IPS-20b (cell line): ENCODE data around the gene OR5K1.

Experiments used
- H3K27ac ChIP-seq: one replicate; pipeline ENCODE4 v1.5.1; 2013; ENCODE audit warnings: low read length
- H3K27me3 ChIP-seq: 2 replicates; pipeline ENCODE4 v1.6.1; 2013; ENCODE audit warnings: mild to moderate bottlenecking, low read length, inconsistent platforms; ENCODE audit not compliant: insufficient read depth
- H3K36me3 ChIP-seq: 2 replicates; pipeline ENCODE4 v1.6.1; 2013; ENCODE audit warnings: low read depth, mild to moderate bottlenecking, inconsistent platforms, low read length, moderate library complexity; ENCODE audit not compliant: insufficient read depth
- H3K4me1 ChIP-seq: 2 replicates; pipeline ENCODE4 v1.6.1; 2013; ENCODE audit warnings: mild to moderate bottlenecking, control low read depth, inconsistent platforms, low read length, moderate library complexity; ENCODE audit not compliant: insufficient read depth
- H3K4me3 ChIP-seq: 2 replicates; pipeline ENCODE4 v1.5.1; 2013; ENCODE audit warnings: mild to moderate bottlenecking, low read length, inconsistent platforms
- H3K9ac ChIP-seq: 2 replicates; pipeline ENCODE4 v1.6.1; 2013; ENCODE audit warnings: low read depth, mild to moderate bottlenecking, inconsistent platforms, low read length, moderate library complexity
- H3K9me3 ChIP-seq: 2 replicates; pipeline ENCODE4 v1.6.1; 2013; ENCODE audit warnings: mild to moderate bottlenecking, low read depth, low read length, inconsistent platforms; ENCODE audit not compliant: insufficient read depth

OR5K1 gene

DNA sequence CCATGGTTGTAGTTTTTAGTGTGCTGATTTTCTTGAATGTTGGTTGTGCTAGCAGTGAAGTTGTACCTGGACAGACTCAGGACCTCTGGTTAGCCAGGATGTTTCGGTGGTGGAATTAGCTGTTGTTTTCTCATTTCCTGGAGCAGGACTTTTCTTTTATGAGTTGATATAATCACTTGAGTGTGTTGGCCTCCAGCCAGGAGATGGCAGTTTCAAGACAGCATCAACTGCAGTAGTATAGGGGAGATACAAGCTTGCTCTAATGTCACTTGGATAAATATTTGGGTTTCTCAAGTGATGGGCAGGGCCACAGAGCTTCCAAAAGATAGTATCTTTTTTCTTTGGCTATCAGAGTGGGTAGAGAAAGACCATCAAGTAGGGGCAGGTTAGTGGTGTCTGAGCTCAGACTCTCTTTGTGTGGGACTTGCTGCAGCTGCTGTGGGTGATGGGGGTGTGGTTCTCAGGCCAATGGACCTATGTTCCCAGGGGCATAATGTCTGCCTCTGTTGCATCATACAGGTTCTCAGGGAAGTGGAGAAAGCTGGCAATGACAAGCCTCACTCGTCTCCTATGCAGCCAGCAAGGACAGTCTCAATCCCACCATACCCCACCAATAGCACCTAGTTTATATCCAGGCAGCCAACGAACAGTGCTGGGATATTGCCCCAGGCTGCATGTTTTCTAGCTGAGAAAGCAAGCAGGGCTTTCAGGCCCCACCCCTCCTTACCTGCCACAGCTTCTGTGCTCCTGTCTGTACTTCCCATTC is 19.9 kb downstream of the OR5K1 start:
- Histone ChIP-seq H3K27me3 (no peaks in the 10 kb centered on the region), H3K4me3 (no peak overlapping the region), H3K4me1 (no peaks in the 10 kb centered on the region), H3K36me3 (no peaks in the 10 kb centered on the region), H3K9ac (no peak overlapping the region), H3K27ac (no peak overlapping the region), H3K9me3 (no peaks in the 10 kb centered on the region)

DNA sequence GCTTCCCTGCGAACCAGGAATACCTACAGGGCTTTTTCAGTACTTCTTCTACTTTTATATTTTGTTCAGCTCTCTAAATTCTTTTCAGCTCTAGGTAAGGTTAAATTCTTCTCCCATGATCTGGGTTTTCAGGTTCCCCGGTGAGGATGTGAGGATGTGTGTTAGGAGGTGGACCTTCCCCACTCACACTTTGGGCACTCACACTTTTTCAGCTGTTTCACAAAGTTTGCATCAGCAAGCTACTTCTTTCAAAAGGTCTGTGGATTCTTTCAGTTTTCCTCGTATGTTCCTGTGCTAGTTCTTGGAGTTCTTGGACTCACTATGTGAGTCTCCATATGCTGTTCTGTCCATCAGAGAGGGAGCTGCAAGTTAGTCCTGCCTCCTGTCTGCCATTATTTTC is 20.6 kb downstream of the OR5K1 start:
- no peaks in the 10 kb centered on the region for H3K27me3 ChIP-seq
- no peak overlapping the region for H3K4me3 ChIP-seq
- no peaks in the 10 kb centered on the region for H3K36me3 ChIP-seq
- H3K9ac ChIP-seq, result no peak overlapping the region
- no peaks in the 10 kb centered on the region for H3K4me1 ChIP-seq
- H3K9me3 ChIP-seq, result no peaks in the 10 kb centered on the region
- no peak overlapping the region for H3K27ac ChIP-seq

DNA sequence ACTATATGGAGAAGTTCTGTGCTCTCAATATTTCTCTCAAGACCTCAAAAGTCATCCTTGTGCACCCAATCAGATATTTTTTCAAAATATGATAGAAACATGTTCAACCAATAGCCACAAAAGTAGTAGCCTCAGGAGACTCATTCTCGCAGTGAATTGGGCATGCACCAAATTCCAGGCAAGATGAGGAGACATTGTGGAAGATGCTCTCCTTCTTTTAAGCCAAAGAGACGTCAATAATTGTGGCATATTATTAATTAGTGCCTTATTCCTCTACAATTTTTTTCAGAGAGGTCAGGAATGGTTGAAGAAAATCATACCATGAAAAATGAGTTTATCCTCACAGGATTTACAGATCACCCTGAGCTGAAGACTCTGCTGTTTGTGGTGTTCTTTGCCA is 34.4 kb downstream of the OR5K1 start, which contains the start of gene OR5K2:
Gene OR5K2 (plus strand): TSS at position 301 of the 400 bp plus-strand sequence. CDS start 0 bp downstream, at position 301.
- Histone ChIP-seq H3K27ac (no peak within 1 kb of the TSS), H3K9ac (no peak within 1 kb of the TSS), H3K4me3 (no peak within 1 kb of the TSS), H3K4me1 (no peaks in the 10 kb centered on the region), H3K27me3 (no peaks in the 10 kb centered on the region), H3K36me3 (no peaks in the 10 kb centered on the region), H3K9me3 (no peaks in the 10 kb centered on the region)

GRCh38 chr3:98500019-98500418 is 37.0 kb downstream of the OR5K1 start:
- no peaks in the 10 kb centered on the region for H3K9me3 ChIP-seq
- H3K27ac ChIP-seq, result no peak overlapping the region
- H3K27me3 ChIP-seq, result no peaks in the 10 kb centered on the region
- H3K9ac ChIP-seq, result no peak overlapping the region
- H3K4me3 ChIP-seq, result no peak overlapping the region
- no peaks in the 10 kb centered on the region for H3K36me3 ChIP-seq
- no peaks in the 10 kb centered on the region for H3K4me1 ChIP-seq

DNA sequence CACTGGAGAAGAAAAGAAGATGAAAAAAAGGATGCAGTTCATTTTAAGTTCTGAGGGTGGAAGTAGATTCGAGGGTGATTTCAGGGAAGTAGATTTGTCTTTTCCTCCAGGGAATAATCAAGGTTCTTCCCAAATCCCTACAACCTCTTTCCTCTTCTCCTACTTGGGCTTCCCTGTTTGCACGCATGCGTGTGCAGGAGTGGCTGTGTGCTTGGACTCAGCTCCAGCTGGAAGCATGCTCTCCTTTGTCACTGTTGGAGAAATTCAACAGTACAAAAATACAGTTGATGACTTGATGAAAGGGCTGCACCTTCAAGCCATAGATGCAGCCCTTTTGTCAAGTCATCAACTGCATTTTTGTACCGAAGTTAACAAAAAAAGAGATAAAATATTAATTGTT is 38.3 kb downstream of the OR5K1 start:
- no peak overlapping the region for H3K4me3 ChIP-seq
- no peak overlapping the region for H3K27ac ChIP-seq
- no peaks in the 10 kb centered on the region for H3K36me3 ChIP-seq
- H3K27me3 ChIP-seq, result no peaks in the 10 kb centered on the region
- no peaks in the 10 kb centered on the region for H3K4me1 ChIP-seq
- H3K9ac ChIP-seq, result no peak overlapping the region
- H3K9me3 ChIP-seq, result no peaks in the 10 kb centered on the region

DNA sequence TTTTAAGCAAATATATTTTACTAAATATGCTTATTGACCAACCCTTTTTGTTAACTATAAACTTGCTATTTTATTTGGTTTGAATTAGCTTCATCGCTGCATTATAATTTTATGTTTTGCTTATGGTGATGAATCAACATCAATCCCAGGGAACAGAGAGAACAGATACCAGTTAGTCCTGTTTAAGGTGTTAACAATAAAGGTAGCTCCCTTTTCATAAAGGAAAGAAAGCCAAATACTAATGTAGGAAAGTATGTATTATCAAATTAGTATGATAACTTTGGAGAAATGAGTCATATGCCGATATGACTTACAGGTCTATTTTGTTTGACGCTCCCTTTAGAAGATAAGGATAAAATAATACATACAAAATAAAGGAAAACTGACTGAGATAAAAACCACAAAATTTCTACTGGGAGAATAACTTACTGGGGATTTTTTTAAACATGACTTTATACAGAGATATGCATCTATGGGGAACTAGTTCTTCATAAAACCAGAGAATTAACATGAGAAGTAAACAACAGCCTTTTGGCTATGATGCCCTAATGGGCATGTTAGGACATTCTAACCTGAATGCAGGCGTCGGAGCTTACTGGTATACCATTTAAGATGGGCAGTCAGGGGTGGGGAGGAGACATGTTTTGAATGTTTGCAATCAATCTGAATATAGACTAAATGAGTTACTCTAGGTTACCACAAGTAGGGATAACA is 39.0 kb downstream of the OR5K1 start:
- H3K36me3 ChIP-seq, result no peaks in the 10 kb centered on the region

DNA sequence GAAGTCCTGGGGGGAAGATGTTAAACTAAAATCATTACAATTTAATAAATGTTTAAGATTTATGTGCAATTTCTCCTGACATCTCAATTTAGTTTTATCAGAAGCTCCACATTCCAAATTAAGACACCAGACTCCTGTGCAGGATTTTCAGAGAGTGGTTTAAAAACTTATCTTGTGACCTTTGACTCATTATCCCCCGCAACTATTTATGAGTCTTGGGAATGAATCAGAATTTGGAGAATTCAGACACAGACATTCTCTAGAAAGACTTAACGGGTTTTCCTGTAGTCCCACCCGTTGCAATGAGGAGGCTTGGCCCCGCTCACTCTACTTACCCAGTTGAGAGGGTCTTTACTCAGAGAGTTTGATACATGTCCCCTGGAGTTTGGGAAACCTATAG is 41.5 kb downstream of the OR5K1 start:
- Histone ChIP-seq H3K36me3 (no peaks in the 10 kb centered on the region), H3K27me3 (no peaks in the 10 kb centered on the region), H3K9me3 (no peaks in the 10 kb centered on the region), H3K27ac (no peak overlapping the region), H3K9ac (no peak overlapping the region), H3K4me1 (no peaks in the 10 kb centered on the region), H3K4me3 (no peak overlapping the region)

More for the DNA sequence above, 39.0 kb downstream of the OR5K1 start:
- Histone ChIP-seq H3K27me3 (no peaks in the 10 kb centered on the region), H3K27ac (no peak overlapping the region), H3K9ac (no peak overlapping the region), H3K4me1 (no peaks in the 10 kb centered on the region), H3K9me3 (no peaks in the 10 kb centered on the region), H3K4me3 (no peak overlapping the region)

- Histone ChIP-seq H3K9ac (no peak overlapping the region), H3K4me3 (no peak overlapping the region), H3K27me3 (no peaks in the 10 kb centered on the region), H3K9me3 (no peaks in the 10 kb centered on the region), H3K27ac (no peak overlapping the region), H3K36me3 (no peaks in the 10 kb centered on the region), H3K4me1 (no peaks in the 10 kb centered on the region)
These were observed 45.6 kb downstream of the OR5K1 start for GRCh38 chr3:98508582-98508981.

GRCh38 chr3:98512576-98512975 is 49.6 kb downstream of the OR5K1 start:
- Histone ChIP-seq H3K27ac (no peak overlapping the region), H3K9me3 (no peaks in the 10 kb centered on the region), H3K27me3 (no peaks in the 10 kb centered on the region), H3K36me3 (peaks cover 31% of the 10 kb centered on the region), H3K4me1 (peaks cover 3% of the 10 kb centered on the region; the same call in 1 of the 2 replicates), H3K4me3 (no peak overlapping the region), H3K9ac (no peak overlapping the region)

GRCh38 chr3:98513091-98513511 is 50.1 kb downstream of the OR5K1 start:
- peaks cover 4% of the 10 kb centered on the region for H3K4me1 ChIP-seq
- no peak overlapping the region for H3K4me3 ChIP-seq
- H3K9me3 ChIP-seq, result no peaks in the 10 kb centered on the region
- no peak overlapping the region for H3K9ac ChIP-seq
- H3K27ac ChIP-seq, result no peak overlapping the region
- peaks cover 36% of the 10 kb centered on the region for H3K36me3 ChIP-seq
- no peaks in the 10 kb centered on the region for H3K27me3 ChIP-seq

DNA sequence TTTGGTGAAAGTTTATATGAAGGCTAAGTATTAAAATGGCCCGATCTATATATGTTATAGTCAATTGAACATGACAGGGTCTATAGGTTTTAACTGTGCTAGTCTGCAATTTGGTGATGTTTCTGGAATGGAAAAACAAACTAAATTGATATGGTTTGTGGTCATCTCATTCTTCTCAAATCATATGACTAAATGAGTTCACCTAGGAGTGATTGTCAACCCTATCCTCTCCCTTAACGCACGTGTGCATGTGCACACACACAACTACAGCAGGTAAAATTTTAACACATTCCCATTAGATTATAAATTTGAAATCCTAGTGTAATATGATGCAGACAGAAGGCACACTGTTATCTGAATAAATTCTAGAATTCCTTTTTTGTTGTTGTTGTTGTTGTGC is 50.7 kb downstream of the OR5K1 start:
- no peak overlapping the region for H3K4me3 ChIP-seq
- no peak overlapping the region for H3K9ac ChIP-seq
- peaks cover 8% of the 10 kb centered on the region for H3K4me1 ChIP-seq
- H3K9me3 ChIP-seq, result no peaks in the 10 kb centered on the region
- no peaks in the 10 kb centered on the region for H3K27me3 ChIP-seq
- H3K27ac ChIP-seq, result no peak overlapping the region
- peaks cover 42% of the 10 kb centered on the region for H3K36me3 ChIP-seq

DNA sequence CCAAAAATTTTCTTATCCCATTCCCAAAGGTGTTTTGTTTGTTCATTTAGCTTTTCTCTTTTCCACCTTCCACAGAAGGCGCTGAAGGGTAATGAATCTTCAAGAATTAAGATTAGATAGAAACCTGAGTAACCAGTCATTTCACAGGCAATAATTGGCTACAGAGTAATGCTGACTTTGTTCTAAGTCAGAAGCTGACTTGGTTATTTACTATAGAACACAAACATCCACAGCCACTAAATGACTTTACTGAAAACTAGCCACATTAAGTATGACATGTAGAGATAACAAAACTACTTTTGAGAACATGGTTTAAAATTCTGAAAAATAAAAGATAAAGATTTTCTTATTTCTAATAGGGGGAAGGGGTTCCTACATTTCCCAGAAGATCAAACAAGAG is 51.9 kb downstream of the OR5K1 start:
- Histone ChIP-seq H3K4me1 (peaks cover 8% of the 10 kb centered on the region), H3K9ac (no peak overlapping the region), H3K27ac (no peak overlapping the region), H3K27me3 (no peaks in the 10 kb centered on the region), H3K9me3 (no peaks in the 10 kb centered on the region), H3K4me3 (no peak overlapping the region), H3K36me3 (peaks cover 54% of the 10 kb centered on the region)
